GM21717 (cell line): Measurements from ENCODE around the gene NUP98.
A peak's percentile ranks its signal among the peaks of the same experiment; 100 is the strongest.
"Not testable (repeated sequence)": the region's sequence is repeated elsewhere in the genome, so short reads cannot be mapped to it uniquely, and the experiment has no call there.

Experiments used
- ATAC-seq: cut with Tn5 transposase; IDR thresholded peaks from one replicate; pipeline ENCODE4 v1.9.1; 2021; ENCODE audit warnings: mild to moderate bottlenecking, moderate library complexity; ENCODE audit not compliant: unreplicated experiment

Gene NUP98

GRCh38 chr11:3802011-3802790, 4.8 kb upstream of the NUP98 start:
- ATAC-seq = no peak

DNA sequence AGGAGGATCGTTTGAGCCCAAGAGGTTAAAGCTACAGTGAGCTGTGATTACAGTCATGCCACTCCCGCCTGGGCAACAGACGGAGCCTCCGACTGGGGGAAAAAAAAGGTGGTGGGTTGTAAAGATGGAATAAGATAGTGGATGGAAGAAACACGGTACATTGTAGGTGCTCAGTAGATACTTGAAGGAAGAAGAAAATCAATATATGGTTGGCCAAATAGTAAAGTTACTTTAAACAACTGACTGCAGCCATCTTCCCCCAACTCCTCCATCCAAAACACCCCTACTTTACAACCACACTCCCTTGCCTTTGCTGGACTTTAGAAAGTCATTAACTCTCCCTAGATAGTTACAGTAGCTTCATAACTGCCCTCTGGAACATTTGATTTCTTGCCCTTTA, 2.5 kb upstream of the NUP98 start:
- no peak for ATAC-seq

DNA sequence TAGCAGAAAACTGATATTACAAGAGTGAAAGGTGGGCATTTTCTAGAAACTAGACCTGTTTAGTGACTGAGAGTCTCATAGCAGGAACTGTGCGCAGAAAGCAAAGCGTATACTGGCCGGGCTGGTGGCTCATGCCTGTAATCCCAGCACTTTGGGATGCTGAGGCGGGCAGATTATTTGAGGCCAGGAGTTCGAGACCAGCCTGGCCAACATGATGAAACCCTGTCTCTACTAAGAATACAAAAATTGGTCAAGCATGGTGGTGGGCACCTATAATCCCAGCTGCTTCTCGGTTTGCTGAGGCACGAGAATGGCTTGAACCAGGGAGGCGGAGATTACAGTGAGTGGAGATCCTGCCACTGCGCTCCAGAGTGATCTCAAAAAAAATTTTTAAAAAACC, 1.8 kb upstream of the NUP98 start:
- ATAC-seq = no peak

- ATAC-seq = peak; percentile 40
Measured at GRCh38 chr11:3796801-3797328, 489 bp downstream of the NUP98 start.

- no peak for ATAC-seq
Measured at GRCh38 chr11:3796346-3796745, 1.0 kb downstream of the NUP98 start.

- ATAC-seq = no peak
Measured at GRCh38 chr11:3796002-3796311, 1.4 kb downstream of the NUP98 start.

DNA sequence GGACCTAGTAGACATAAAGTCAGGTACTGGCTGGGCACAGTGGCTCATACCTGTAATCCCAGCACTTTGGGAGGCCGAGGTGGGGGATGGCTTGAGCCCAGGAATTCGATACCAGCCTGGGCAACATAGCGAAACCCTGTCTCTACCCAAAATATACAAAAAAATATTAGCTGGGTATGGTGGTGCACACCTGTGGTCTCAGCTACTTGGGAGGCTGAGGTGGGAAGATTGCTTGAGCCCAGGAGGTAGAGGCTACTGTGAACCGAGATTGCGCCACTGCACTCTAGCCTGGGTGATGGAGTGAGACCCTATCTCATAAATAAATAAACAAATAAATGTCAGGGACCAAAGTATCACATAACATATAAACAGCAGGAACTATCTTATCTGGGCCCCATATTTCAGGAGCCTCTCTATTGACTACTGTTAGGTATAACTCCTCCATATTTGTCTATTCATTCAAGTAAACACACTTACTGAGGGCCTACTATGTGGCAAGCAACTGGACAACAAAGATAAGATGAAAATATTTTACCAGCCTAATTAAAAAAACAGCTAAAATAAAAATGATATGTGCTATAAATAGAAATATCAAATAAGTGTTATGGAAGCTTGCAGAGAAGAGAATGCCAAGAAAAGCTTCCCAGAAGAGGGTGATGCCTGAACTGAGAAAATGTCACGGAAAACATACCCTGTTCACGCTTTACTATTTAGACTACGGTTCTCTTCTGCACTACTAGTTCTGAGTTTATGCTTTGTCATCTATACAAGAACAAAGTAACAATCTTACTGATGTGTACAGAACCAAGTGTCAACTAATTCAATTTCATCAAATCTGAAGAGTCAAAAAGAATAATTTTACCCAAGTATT, 2.0 kb downstream of the NUP98 start:
- ATAC-seq = no peak

DNA sequence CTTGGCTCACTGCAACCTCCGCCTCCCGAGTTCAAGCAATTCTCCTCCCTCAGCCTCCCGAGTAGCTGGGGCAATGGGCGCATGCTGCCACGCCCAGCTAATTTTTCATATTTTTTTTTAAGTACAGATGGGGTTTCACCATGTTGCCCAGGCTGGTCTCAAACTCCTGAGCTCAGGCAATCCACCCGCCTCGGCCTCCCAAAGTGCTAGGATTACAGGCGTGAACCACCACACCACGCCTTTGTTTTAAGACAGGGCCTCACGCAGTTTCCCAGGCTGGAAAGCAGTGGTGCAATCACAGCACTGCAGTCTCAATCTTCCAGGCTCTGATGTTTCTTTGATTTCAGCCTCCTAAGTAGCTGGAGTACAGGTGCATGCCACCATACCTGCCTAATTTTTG, 3.0 kb downstream of the NUP98 start:
- not testable (repeated sequence) for ATAC-seq

GRCh38 chr11:3786781-3787428, 10.4 kb downstream of the NUP98 start:
- ATAC-seq = no peak

DNA sequence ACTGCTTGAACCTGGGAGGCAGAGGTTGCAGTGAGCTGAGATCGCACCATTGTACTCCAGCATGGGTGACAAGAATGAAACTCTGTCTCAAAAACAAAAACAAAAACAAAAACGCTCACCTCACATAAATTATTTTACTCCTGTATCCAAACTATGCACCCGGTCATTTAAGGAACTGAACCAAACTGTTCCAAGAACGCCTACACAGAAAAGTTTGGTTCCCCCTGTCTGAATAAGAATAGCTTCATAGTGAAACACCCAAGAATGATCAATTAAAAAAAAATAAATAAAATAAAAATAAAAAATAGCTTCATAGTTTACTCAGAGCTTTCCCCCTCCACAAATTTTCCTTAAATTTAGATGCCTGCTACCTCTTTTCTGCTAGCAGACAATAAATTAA, 13.7 kb downstream of the NUP98 start:
- no peak for ATAC-seq

DNA sequence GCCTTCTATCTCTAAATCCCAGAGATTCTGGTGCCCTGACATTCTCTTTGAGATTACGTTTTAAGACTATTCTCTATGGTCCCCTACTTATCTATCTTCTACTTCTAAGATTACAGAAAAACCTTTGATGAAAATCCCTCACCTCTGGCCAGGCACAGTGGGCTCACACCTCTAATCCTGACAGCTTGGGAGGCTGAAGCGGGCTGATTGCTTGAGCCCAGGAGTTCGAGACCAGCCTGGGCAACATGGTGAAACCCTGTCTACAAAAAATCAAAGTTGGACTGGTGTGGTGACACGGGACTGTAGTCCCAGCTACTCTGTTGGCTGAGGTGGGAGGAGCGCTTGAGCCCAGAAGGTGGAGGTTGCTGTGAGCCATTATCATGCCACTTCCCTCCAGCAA, 14.4 kb downstream of the NUP98 start:
- ATAC-seq = no peak

- no peak for ATAC-seq
Measured at GRCh38 chr11:3781423-3781822, 15.9 kb downstream of the NUP98 start.

DNA sequence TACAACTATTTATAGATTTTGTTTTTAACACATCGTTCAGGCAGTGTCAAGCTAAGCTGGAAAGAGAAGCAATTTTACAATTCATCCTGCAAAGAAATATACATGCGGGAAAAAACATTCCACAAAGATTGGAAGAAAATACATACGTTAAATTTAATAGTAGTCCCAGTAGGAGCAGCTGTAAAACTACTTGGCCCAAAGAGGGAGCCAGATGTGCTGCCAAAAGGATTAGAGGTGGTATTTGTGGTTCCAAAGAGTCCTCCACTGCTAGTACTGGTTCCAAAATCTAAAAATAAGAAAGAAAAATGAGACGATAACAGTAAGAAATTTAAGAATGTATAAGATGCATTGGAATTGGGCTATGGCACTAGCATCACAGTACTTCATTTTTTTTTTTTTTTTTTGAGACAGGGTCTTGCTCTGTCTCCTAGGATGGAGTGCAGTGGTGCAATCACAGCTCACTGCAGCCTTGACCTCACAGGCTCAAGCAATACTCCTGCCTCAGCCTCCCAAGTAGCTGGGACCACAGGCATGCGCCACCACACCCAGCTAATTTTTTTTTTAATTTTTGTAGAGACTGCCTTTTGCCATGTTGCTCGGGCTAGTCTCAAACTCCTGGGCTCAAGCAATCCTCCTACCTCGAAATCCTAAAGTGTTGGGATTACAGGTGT, 21.5 kb downstream of the NUP98 start:
- no peak for ATAC-seq

GRCh38 chr11:3773180-3773579, 24.2 kb downstream of the NUP98 start:
- ATAC-seq = no peak

DNA sequence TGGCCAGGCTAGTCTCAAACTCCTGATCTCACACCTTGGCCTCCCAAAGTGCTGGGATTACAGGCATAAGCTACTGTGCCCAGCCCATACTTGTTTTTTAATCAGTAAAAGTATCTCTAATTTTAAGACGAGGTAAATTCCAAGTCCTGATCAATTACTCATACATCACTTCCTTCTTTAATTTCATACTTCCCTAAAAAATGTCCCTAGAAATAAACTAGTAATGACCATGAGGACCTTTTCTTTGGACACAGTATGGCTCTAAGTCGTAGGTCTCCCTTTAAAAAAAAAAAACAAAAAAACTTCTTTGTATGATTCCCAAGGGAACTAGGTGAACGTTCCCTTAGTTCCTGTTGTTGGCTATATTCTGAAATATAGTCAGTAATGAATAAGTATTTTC, 29.8 kb downstream of the NUP98 start:
- no peak for ATAC-seq

DNA sequence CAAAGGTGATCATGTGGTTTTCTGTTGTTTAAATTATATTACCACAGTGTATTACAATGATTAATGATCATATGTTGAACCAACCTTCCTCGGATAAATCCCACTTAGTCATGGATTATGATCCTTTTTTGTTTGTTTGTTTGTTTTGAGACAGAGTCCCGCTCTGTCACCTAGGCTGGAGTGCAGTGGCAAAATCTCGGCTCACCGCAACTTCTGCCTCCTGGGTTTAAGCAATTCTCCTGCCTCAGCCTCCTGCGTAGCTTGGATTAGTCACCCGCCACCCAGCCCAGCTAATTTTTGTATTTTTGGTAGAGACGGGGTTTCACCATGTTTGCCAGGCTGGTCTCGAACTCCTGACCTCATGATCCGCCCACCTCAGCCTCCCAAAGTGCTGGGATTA, 30.5 kb downstream of the NUP98 start:
- ATAC-seq = not testable (repeated sequence)

GRCh38 chr11:3764266-3764665, 33.1 kb downstream of the NUP98 start:
- ATAC-seq = no peak

DNA sequence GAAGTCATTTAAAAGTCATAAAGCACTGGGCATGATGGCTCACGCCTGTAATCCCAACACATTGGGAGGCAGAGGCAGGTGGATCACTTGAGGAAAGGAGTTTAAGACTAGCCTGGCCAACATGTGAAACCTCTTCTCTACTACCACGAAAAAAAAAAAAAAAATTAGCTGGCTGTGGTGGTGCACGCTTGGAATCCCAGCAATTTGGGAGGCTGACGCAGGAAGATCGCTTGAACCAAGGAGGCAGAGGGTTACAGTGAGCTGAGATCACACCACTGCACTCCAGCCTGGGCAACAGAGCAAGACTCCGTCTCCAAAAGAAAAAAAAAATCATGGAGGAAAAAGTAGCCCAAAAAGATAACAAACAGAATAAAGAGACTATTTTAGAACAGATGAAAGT, 42.2 kb downstream of the NUP98 start:
- ATAC-seq = no peak

GRCh38 chr11:3753110-3753509, 44.2 kb downstream of the NUP98 start:
- ATAC-seq = no peak

- ATAC-seq = no peak
Measured at GRCh38 chr11:3747704-3748103, 49.6 kb downstream of the NUP98 start.

DNA sequence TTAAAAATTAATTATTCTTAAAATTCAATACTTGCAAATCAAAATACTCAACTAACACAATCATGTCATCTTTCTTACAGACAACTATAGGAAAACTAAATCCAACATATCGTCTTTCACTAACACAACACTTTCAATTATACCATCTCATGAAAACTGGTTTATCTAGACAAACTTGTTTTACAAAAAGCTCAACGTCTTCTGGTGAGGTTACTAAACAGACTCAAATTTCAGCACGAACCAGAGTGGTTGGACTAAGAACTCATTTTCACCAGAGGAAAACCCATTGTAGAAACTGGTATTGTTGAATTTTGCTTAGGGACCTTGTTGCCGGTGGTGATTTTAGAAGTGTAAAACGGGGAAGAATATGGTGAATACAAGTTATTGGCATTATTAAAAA, 52.2 kb downstream of the NUP98 start:
- ATAC-seq = no peak
